HEK293 (cell line): ENCODE data around the gene AARSD1.

Experiments
- CTCF ChIA-PET: fragments of 350-600 bp; formaldehyde crosslinking; extraction: SDS; loops from one replicate; lab custom pipeline; 2021; ENCODE audit warnings: antibody characterized with exemption; lab: Yijun Ruan, JAX
- POLR2A ChIA-PET: fragments of 300-600 bp; formaldehyde crosslinking; extraction: SDS; loops from one replicate; lab custom pipeline; 2020; ENCODE audit warnings: antibody characterized with exemption, inconsistent platforms; lab: Yijun Ruan, JAX
- H3K27ac ChIP-seq: fragments of 200-500 bp; sonication (Bioruptor generic); 2 replicates; pipeline ENCODE4 v1.5.1; 2014; ENCODE audit warnings: low read depth, low read length, control low read depth, inconsistent platforms; ENCODE audit errors: extremely low read depth
- H3K36me3 ChIP-seq, 2 experiments: fragments of 200-500 bp in 1 of 2; sonication (Bioruptor generic) in 1 of 2; 1 replicate in 1 of 2; 2 replicates in 1 of 2; pipeline ENCODE4 v1.5.1; 2014 to 2017; ENCODE audit warnings: inconsistent platforms in 2 of 2, low read length in 2 of 2; ENCODE audit not compliant: control insufficient read depth in 2 of 2, insufficient read depth in 1 of 2
- H3K4me1 ChIP-seq: fragments of 200-500 bp; sonication (Bioruptor generic); 2 replicates; pipeline ENCODE4 v1.5.1; 2014; ENCODE audit warnings: mild to moderate bottlenecking, low read length, inconsistent platforms; ENCODE audit not compliant: control insufficient read depth, insufficient read depth
- H3K4me3 ChIP-seq: 2 replicates; pipeline ENCODE4 v1.5.1; 2011; ENCODE audit warnings: low read depth, mild to moderate bottlenecking, control low read depth, low read length, moderate library complexity
- H3K9me3 ChIP-seq: fragments of 200-500 bp; sonication (Bioruptor generic); 2 replicates; pipeline ENCODE4 v1.5.1; 2014; ENCODE audit warnings: low read depth, low read length, inconsistent platforms; ENCODE audit not compliant: control insufficient read depth, insufficient read depth
- CTCF ChIP-seq: fragments of 450-650 bp; formaldehyde crosslinking; IDR thresholded peaks from 2 replicates; pipeline ENCODE4 v1.5.1; 2016; ENCODE audit warnings: missing biosample characterization, missing genetic modification characterization
- IKZF3 ChIP-seq: fragments of 450-650 bp; IDR thresholded peaks from 2 replicates; pipeline ENCODE4 v1.5.0; 2018; ENCODE audit warnings: missing biosample characterization, mild to moderate bottlenecking, missing genetic modification characterization, moderate library complexity
- KLF16 ChIP-seq: fragments of 450-650 bp; formaldehyde crosslinking; IDR thresholded peaks from 2 replicates; pipeline ENCODE4 v1.5.1; 2017; ENCODE audit warnings: missing biosample characterization, missing genetic modification characterization
- KLF8 ChIP-seq: fragments of 450-650 bp; formaldehyde crosslinking; IDR thresholded peaks from 2 replicates; pipeline ENCODE4 v1.5.1; 2016; ENCODE audit warnings: missing biosample characterization, missing genetic modification characterization
- PRDM1 ChIP-seq: fragments of 450-650 bp; formaldehyde crosslinking; IDR thresholded peaks from 2 replicates; pipeline ENCODE4; 2016; ENCODE audit warnings: missing biosample characterization, missing genetic modification characterization
- YY1 ChIP-seq: fragments of 450-650 bp; formaldehyde crosslinking; IDR thresholded peaks from 2 replicates; pipeline ENCODE4 v1.5.1; 2018; ENCODE audit warnings: missing biosample characterization, missing genetic modification characterization
- ZBTB26 ChIP-seq: fragments of 450-650 bp; formaldehyde crosslinking; optimal IDR thresholded peaks from 2 replicates; pipeline ENCODE3; 2016; ENCODE audit warnings: missing biosample characterization, mild to moderate bottlenecking, missing genetic modification characterization
- ZBTB48 ChIP-seq: fragments of 450-650 bp; formaldehyde crosslinking; IDR thresholded peaks from 2 replicates; pipeline ENCODE4 v1.5.1; 2016; ENCODE audit warnings: missing biosample characterization, missing genetic modification characterization
- ZBTB7A ChIP-seq: fragments of 450-650 bp; formaldehyde crosslinking; IDR thresholded peaks from 2 replicates; pipeline ENCODE4 v1.5.1; 2016; ENCODE audit warnings: low read depth, missing biosample characterization, missing genetic modification characterization
- ZNF146 ChIP-seq: fragments of 450-650 bp; formaldehyde crosslinking; IDR thresholded peaks from 2 replicates; pipeline ENCODE4 v1.5.1; 2016; ENCODE audit warnings: missing biosample characterization, missing genetic modification characterization
- ZNF221 ChIP-seq: fragments of 450-650 bp; formaldehyde crosslinking; IDR thresholded peaks from 2 replicates; pipeline ENCODE4 v1.5.1; 2017; ENCODE audit warnings: missing biosample characterization, missing genetic modification characterization, borderline replicate concordance
- ZNF223 ChIP-seq: fragments of 450-650 bp; formaldehyde crosslinking; IDR thresholded peaks from 2 replicates; pipeline ENCODE4 v1.5.1; 2016; ENCODE audit warnings: missing biosample characterization, missing genetic modification characterization
- ZNF324 ChIP-seq: fragments of 450-650 bp; formaldehyde crosslinking; IDR thresholded peaks from 2 replicates; pipeline ENCODE4 v1.5.1; 2016; ENCODE audit warnings: missing biosample characterization, missing genetic modification characterization
- ZNF335 ChIP-seq: fragments of 450-650 bp; formaldehyde crosslinking; conservative IDR thresholded peaks from 2 replicates; pipeline ENCODE4 v1.5.1; 2016; ENCODE audit warnings: missing biosample characterization, missing genetic modification characterization
- ZNF37A ChIP-seq: fragments of 450-650 bp; IDR thresholded peaks from 2 replicates; pipeline ENCODE4 v1.5.1; 2018; ENCODE audit warnings: missing biosample characterization, missing genetic modification characterization
- ZNF391 ChIP-seq: fragments of 450-650 bp; formaldehyde crosslinking; IDR thresholded peaks from 2 replicates; pipeline ENCODE4 v1.5.1; 2016; ENCODE audit warnings: low read depth, missing biosample characterization, missing genetic modification characterization, borderline replicate concordance
- ZNF514 ChIP-seq: fragments of 450-650 bp; formaldehyde crosslinking; IDR thresholded peaks from 2 replicates; pipeline ENCODE4 v1.5.1; 2016; ENCODE audit warnings: missing biosample characterization, missing genetic modification characterization
- ZNF555 ChIP-seq: fragments of 450-650 bp; formaldehyde crosslinking; conservative IDR thresholded peaks from 2 replicates; pipeline ENCODE4 v1.5.1; 2017; ENCODE audit warnings: missing biosample characterization, mild to moderate bottlenecking, missing genetic modification characterization, inconsistent platforms
- ZNF600 ChIP-seq: fragments of 450-650 bp; formaldehyde crosslinking; IDR thresholded peaks from 2 replicates; pipeline ENCODE4 v1.5.1; 2016; ENCODE audit warnings: missing biosample characterization, missing genetic modification characterization
- ZNF629 ChIP-seq: fragments of 450-650 bp; formaldehyde crosslinking; IDR thresholded peaks from 2 replicates; pipeline ENCODE4 v1.5.1; 2017; ENCODE audit warnings: missing biosample characterization, missing genetic modification characterization
- ZNF664 ChIP-seq: fragments of 450-650 bp; formaldehyde crosslinking; IDR thresholded peaks from 2 replicates; pipeline ENCODE4 v1.5.1; 2016; ENCODE audit warnings: missing biosample characterization, missing genetic modification characterization
- ZNF792 ChIP-seq: fragments of 450-650 bp; formaldehyde crosslinking; IDR thresholded peaks from 2 replicates; pipeline ENCODE4 v1.5.1; 2016; ENCODE audit warnings: missing biosample characterization, missing genetic modification characterization
- TF ChIP-seq, protein P1 (sequence below): fragments of 450-650 bp; formaldehyde crosslinking; IDR thresholded peaks from 2 replicates; pipeline ENCODE4 v1.5.1; 2016; ENCODE audit warnings: missing biosample characterization, missing genetic modification characterization
- TF ChIP-seq, protein P2 (sequence below): fragments of 450-650 bp; formaldehyde crosslinking; IDR thresholded peaks from 2 replicates; pipeline ENCODE4 v1.5.1; 2016; ENCODE audit warnings: missing biosample characterization, missing genetic modification characterization
- TF ChIP-seq, protein P3 (sequence below): fragments of 450-650 bp; formaldehyde crosslinking; IDR thresholded peaks from 2 replicates; pipeline ENCODE4 v1.5.1; 2016; ENCODE audit warnings: missing biosample characterization, missing genetic modification characterization
- TF ChIP-seq, protein P4 (sequence below): fragments of 450-650 bp; IDR thresholded peaks from 2 replicates; pipeline ENCODE4 v1.5.1; 2018; ENCODE audit warnings: missing biosample characterization, mild to moderate bottlenecking, missing genetic modification characterization

Gene AARSD1

DNA sequence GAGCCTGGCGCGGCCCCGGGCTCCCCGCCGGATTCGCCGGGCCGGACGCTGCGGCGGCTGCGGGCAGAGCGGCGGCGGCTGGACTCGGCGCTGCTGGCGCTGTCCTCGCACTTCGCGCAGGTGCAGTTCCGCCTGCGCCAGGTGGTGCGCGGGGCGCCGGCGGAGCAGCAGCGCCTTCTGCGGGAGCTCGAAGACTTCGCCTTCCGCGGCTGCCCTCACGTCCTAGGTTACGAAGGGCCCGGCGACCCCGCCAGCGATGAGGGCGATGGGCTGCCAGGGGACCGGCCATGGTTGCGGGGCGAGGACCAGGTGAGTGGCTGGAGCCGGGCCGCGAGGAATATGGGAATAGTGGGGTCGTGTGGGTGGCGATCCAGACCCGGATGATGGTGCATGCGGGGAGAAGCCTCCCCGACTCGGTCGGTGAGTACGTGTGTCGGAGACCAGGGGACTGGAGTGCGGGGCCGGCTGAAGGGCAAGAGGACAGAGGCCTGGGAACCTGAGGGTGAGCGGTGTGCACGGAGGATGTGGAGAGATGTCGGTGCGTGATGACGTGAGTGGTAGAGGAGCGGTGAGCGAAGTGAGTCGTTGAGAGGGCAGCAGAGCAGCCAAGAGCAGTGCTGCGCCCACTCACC, 16.6 kb upstream of the AARSD1 start (continued):
- TF ChIP-seq ZBTB26 (tag by site-specific recombination) (peak; percentile 53), ZNF37A (tag by site-specific recombination) (no peak), ZNF146 (tag by site-specific recombination) (no peak), PRDM1 (tag by site-specific recombination) (peak; percentile 29; the same call in 1 of the 2 replicates), ZNF600 (tag by site-specific recombination) (peak; percentile 95), ZNF514 (no peak), ZNF792 (tag by site-specific recombination) (peak; percentile 43; the same call in 1 of the 2 replicates), KLF8 (tag by site-specific recombination) (no peak), ZBTB48 (tag by site-specific recombination) (peak; percentile 24; the same call in 1 of the 2 replicates), ZNF555 (tag by site-specific recombination) (no peak), ZNF664 (tag by site-specific recombination) (no peak), ZNF324 (tag by site-specific recombination) (no peak)
- TF ChIP-seq, protein P1, sequence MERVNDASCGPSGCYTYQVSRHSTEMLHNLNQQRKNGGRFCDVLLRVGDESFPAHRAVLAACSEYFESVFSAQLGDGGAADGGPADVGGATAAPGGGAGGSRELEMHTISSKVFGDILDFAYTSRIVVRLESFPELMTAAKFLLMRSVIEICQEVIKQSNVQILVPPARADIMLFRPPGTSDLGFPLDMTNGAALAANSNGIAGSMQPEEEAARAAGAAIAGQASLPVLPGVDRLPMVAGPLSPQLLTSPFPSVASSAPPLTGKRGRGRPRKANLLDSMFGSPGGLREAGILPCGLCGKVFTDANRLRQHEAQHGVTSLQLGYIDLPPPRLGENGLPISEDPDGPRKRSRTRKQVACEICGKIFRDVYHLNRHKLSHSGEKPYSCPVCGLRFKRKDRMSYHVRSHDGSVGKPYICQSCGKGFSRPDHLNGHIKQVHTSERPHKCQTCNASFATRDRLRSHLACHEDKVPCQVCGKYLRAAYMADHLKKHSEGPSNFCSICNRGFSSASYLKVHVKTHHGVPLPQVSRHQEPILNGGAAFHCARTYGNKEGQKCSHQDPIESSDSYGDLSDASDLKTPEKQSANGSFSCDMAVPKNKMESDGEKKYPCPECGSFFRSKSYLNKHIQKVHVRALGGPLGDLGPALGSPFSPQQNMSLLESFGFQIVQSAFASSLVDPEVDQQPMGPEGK (tag by site-specific recombination) = peak; percentile 37
- TF ChIP-seq, protein P2, sequence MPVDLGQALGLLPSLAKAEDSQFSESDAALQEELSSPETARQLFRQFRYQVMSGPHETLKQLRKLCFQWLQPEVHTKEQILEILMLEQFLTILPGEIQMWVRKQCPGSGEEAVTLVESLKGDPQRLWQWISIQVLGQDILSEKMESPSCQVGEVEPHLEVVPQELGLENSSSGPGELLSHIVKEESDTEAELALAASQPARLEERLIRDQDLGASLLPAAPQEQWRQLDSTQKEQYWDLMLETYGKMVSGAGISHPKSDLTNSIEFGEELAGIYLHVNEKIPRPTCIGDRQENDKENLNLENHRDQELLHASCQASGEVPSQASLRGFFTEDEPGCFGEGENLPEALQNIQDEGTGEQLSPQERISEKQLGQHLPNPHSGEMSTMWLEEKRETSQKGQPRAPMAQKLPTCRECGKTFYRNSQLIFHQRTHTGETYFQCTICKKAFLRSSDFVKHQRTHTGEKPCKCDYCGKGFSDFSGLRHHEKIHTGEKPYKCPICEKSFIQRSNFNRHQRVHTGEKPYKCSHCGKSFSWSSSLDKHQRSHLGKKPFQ = peak; percentile 71; the same call in 1 of the 2 replicates
- TF ChIP-seq, protein P3, sequence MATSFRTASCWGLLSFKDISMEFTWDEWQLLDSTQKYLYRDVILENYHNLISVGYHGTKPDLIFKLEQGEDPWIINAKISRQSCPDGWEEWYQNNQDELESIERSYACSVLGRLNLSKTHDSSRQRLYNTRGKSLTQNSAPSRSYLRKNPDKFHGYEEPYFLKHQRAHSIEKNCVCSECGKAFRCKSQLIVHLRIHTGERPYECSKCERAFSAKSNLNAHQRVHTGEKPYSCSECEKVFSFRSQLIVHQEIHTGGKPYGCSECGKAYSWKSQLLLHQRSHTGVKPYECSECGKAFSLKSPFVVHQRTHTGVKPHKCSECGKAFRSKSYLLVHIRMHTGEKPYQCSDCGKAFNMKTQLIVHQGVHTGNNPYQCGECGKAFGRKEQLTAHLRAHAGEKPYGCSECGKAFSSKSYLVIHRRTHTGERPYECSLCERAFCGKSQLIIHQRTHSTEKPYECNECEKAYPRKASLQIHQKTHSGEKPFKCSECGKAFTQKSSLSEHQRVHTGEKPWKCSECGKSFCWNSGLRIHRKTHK (tag by site-specific recombination) = no peak
- TF ChIP-seq, protein P4, sequence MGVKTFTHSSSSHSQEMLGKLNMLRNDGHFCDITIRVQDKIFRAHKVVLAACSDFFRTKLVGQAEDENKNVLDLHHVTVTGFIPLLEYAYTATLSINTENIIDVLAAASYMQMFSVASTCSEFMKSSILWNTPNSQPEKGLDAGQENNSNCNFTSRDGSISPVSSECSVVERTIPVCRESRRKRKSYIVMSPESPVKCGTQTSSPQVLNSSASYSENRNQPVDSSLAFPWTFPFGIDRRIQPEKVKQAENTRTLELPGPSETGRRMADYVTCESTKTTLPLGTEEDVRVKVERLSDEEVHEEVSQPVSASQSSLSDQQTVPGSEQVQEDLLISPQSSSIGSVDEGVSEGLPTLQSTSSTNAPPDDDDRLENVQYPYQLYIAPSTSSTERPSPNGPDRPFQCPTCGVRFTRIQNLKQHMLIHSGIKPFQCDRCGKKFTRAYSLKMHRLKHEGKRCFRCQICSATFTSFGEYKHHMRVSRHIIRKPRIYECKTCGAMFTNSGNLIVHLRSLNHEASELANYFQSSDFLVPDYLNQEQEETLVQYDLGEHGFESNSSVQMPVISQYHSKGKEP (tag by site-specific recombination) = peak; percentile 41; the same call in 1 of the 2 replicates

DNA sequence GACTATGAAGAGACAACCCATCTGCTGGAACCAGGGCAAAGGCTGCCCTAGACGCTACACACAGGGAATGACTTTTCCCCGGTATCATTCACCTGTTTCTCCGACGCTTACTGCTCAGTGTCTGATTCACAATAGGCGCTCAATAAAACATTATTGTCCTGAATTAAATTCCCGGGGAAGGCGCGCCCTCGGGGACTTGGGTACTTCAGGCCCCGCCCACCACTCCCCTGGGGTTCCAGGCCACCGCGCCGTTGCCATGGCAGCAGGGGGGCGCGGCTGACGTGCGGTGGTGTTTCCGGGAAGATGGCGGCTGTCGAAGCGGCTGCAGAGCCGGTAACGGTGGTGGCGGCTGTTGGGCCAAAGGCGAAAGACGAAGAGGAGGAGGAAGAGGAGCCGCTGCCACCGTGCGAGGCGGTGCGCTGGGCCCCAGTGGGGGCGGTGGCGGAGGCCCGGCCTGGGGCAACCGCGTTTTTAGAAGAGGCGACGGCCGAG, 16.1 kb upstream of the AARSD1 start, which contains the start of gene RUNDC1:
TSS of gene RUNDC1 (plus strand) at position 292 of the 492 bp plus-strand sequence. CDS start at position 304, 12 bp downstream.
- peak within 1 kb of the TSS; percentile 78 for H3K27ac ChIP-seq
- no peaks in the 10 kb centered on the region for H3K9me3 ChIP-seq
- CTCF ChIA-PET = interaction anchor here (0.6 to 1.4 kb wide), 4 partner anchors 15 to 20 kb away, joined by 3 to 6 read pairs (median 3); partner anchors contain the start of gene RPL27
- peaks cover 10% of the 10 kb centered on the region for H3K4me1 ChIP-seq
- peak within 1 kb of the TSS; percentile 85 for H3K4me3 ChIP-seq
- POLR2A ChIA-PET = interaction anchor here (2.2 to 4.2 kb wide), 2 partner anchors 15 to 18 kb away, joined by 7 to 26 read pairs; partner anchors contain the start of gene RPL27
- H3K36me3 ChIP-seq = peaks cover 6 to 10% of the 10 kb centered on the region in 2 experiments; a peak in 2 of 3 replicates
- TF ChIP-seq ZNF335 (tag by site-specific recombination) = peak; percentile 98
- TF ChIP-seq CTCF = 0 out of 2 replicates have a peak, but pooled peaks have one; percentile 0
- no peak for TF ChIP-seq ZNF223 (tag by site-specific recombination)
- TF ChIP-seq ZNF629 (tag by site-specific recombination) = peak; percentile 56
- peak; percentile 89 for TF ChIP-seq YY1 (tag by site-specific recombination)
- no peak for TF ChIP-seq IKZF3 (tag by site-specific recombination)
- TF ChIP-seq KLF16 (tag by site-specific recombination) = peak; percentile 91
- no peak for TF ChIP-seq ZNF221 (tag by site-specific recombination)
- no peak for TF ChIP-seq ZNF391 (tag by site-specific recombination)
- peak; percentile 37; the same call in 1 of the 2 replicates for TF ChIP-seq ZBTB7A (tag by site-specific recombination)
